HepG2 (cell line): ENCODE results near the gene ACSS1. TPM values are rescaled to one million over a fixed set of nuclear protein-coding genes. Genes with fewer than 3 reads are reported as not detected.

Experiments used
- ARHGAP35 ChIP-seq: sonication (generic); formaldehyde crosslinking; IDR thresholded peaks from 2 replicates; pipeline ENCODE4 v1.9.0; 2022; ENCODE audit warnings: mild to moderate bottlenecking, inconsistent platforms, moderate library complexity, missing genetic modification reagents, borderline replicate concordance
- ETS1 ChIP-seq: sonication (generic); formaldehyde crosslinking; IDR thresholded peaks from 2 replicates; pipeline ENCODE4 v1.4.0; 2020; ENCODE audit warnings: missing genetic modification reagents
- FOXK1 ChIP-seq: sonication (generic); formaldehyde crosslinking; IDR thresholded peaks from 2 replicates; pipeline ENCODE4 v1.4.0; 2020; ENCODE audit warnings: low read depth, missing genetic modification reagents, borderline replicate concordance
- NFIB ChIP-seq: sonication (generic); formaldehyde crosslinking; IDR thresholded peaks from 2 replicates; pipeline ENCODE4 v1.9.0; 2021; ENCODE audit warnings: missing genetic modification reagents, mild to moderate bottlenecking, borderline replicate concordance
- PAWR ChIP-seq: sonication (generic); formaldehyde crosslinking; IDR thresholded peaks from 2 replicates; pipeline ENCODE4 v1.4.0; 2020; ENCODE audit warnings: missing genetic modification reagents, mild to moderate bottlenecking, borderline replicate concordance
- RAD21 ChIP-seq: fragments of 450-650 bp; formaldehyde crosslinking; IDR thresholded peaks from 2 replicates; pipeline ENCODE4 v1.5.0; 2020; ENCODE audit warnings: mild to moderate bottlenecking
- TARDBP ChIP-seq: sonication (generic); formaldehyde crosslinking; IDR thresholded peaks from 2 replicates; pipeline ENCODE4 v1.8.0; 2022; ENCODE audit warnings: mild to moderate bottlenecking, missing genetic modification reagents
- ZC3H4 ChIP-seq: sonication (generic); formaldehyde crosslinking; IDR thresholded peaks from 2 replicates; pipeline ENCODE4 v1.4.0; 2020; ENCODE audit warnings: missing genetic modification reagents, borderline replicate concordance
- ZNF230 ChIP-seq: sonication (generic); formaldehyde crosslinking; IDR thresholded peaks from 2 replicates; pipeline ENCODE4 v1.4.0; 2020; ENCODE audit warnings: mild to moderate bottlenecking, missing genetic modification reagents
- ZNF652 ChIP-seq: IDR thresholded peaks from 2 replicates; pipeline ENCODE4 v1.6.1; 2016; ENCODE audit warnings: low read depth, borderline replicate concordance
- ZSCAN20 ChIP-seq: sonication (generic); formaldehyde crosslinking; IDR thresholded peaks from 2 replicates; pipeline ENCODE4 v1.4.0; 2020; ENCODE audit warnings: missing genetic modification reagents, mild to moderate bottlenecking, borderline replicate concordance
- polyA plus RNA-seq, 8 experiments: library from polyadenylated mRNA; depleted of rRNA in 3 of 8; stranded (reverse) in 7 of 8; unstranded in 1 of 8; fragments of >200 nt; fragmentation: Illumina TruSeq in 4 of 8; extraction: Trizol in 4 of 8; gene quantifications; 2 replicates each; pipeline versions ENCODE4 v1.2.1 to v1.2.3, GENCODE V29; 2011 to 2016; ENCODE audit warnings: low read depth in 4 of 8, missing spikeins in 1 of 8, mixed read lengths in 1 of 8; ENCODE audit not compliant: insufficient read depth in 1 of 8
- total RNA-seq, 5 experiments: library from RNA; depleted of rRNA; stranded (reverse); fragments of >200 nt; fragmentation: Illumina TruSeq; extraction: Trizol; gene quantifications; 2 replicates each; pipeline ENCODE4 v1.2.3, GENCODE V29; 2016; ENCODE audit warnings: low read depth in 1 of 5
- TF ChIP-seq, protein P1 (sequence below): sonication (generic); formaldehyde crosslinking; IDR thresholded peaks from 2 replicates; pipeline ENCODE4 v1.4.0; 2020; ENCODE audit warnings: missing genetic modification reagents
- TF ChIP-seq, protein P2 (sequence below): sonication (generic); formaldehyde crosslinking; IDR thresholded peaks from 2 replicates; pipeline ENCODE4 v1.9.0; 2021; ENCODE audit warnings: mild to moderate bottlenecking, missing genetic modification reagents

The ACSS1 gene
- total and polyA plus RNA-seq, 2 of the 13 experiments (the other 11 are each of a cell fraction or from before 2014, with no cell fraction given), result 15.2 to 41.6 TPM

- TF ChIP-seq, protein P1, sequence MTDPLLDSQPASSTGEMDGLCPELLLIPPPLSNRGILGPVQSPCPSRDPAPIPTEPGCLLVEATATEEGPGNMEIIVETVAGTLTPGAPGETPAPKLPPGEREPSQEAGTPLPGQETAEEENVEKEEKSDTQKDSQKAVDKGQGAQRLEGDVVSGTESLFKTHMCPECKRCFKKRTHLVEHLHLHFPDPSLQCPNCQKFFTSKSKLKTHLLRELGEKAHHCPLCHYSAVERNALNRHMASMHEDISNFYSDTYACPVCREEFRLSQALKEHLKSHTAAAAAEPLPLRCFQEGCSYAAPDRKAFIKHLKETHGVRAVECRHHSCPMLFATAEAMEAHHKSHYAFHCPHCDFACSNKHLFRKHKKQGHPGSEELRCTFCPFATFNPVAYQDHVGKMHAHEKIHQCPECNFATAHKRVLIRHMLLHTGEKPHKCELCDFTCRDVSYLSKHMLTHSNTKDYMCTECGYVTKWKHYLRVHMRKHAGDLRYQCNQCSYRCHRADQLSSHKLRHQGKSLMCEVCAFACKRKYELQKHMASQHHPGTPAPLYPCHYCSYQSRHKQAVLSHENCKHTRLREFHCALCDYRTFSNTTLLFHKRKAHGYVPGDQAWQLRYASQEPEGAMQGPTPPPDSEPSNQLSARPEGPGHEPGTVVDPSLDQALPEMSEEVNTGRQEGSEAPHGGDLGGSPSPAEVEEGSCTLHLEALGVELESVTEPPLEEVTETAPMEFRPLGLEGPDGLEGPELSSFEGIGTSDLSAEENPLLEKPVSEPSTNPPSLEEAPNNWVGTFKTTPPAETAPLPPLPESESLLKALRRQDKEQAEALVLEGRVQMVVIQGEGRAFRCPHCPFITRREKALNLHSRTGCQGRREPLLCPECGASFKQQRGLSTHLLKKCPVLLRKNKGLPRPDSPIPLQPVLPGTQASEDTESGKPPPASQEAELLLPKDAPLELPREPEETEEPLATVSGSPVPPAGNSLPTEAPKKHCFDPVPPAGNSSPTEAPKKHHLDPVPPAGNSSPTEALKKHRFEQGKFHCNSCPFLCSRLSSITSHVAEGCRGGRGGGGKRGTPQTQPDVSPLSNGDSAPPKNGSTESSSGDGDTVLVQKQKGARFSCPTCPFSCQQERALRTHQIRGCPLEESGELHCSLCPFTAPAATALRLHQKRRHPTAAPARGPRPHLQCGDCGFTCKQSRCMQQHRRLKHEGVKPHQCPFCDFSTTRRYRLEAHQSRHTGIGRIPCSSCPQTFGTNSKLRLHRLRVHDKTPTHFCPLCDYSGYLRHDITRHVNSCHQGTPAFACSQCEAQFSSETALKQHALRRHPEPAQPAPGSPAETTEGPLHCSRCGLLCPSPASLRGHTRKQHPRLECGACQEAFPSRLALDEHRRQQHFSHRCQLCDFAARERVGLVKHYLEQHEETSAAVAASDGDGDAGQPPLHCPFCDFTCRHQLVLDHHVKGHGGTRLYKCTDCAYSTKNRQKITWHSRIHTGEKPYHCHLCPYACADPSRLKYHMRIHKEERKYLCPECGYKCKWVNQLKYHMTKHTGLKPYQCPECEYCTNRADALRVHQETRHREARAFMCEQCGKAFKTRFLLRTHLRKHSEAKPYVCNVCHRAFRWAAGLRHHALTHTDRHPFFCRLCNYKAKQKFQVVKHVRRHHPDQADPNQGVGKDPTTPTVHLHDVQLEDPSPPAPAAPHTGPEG (CRISPR knock-in tag), result peak; percentile 98
- TF ChIP-seq, protein P2, sequence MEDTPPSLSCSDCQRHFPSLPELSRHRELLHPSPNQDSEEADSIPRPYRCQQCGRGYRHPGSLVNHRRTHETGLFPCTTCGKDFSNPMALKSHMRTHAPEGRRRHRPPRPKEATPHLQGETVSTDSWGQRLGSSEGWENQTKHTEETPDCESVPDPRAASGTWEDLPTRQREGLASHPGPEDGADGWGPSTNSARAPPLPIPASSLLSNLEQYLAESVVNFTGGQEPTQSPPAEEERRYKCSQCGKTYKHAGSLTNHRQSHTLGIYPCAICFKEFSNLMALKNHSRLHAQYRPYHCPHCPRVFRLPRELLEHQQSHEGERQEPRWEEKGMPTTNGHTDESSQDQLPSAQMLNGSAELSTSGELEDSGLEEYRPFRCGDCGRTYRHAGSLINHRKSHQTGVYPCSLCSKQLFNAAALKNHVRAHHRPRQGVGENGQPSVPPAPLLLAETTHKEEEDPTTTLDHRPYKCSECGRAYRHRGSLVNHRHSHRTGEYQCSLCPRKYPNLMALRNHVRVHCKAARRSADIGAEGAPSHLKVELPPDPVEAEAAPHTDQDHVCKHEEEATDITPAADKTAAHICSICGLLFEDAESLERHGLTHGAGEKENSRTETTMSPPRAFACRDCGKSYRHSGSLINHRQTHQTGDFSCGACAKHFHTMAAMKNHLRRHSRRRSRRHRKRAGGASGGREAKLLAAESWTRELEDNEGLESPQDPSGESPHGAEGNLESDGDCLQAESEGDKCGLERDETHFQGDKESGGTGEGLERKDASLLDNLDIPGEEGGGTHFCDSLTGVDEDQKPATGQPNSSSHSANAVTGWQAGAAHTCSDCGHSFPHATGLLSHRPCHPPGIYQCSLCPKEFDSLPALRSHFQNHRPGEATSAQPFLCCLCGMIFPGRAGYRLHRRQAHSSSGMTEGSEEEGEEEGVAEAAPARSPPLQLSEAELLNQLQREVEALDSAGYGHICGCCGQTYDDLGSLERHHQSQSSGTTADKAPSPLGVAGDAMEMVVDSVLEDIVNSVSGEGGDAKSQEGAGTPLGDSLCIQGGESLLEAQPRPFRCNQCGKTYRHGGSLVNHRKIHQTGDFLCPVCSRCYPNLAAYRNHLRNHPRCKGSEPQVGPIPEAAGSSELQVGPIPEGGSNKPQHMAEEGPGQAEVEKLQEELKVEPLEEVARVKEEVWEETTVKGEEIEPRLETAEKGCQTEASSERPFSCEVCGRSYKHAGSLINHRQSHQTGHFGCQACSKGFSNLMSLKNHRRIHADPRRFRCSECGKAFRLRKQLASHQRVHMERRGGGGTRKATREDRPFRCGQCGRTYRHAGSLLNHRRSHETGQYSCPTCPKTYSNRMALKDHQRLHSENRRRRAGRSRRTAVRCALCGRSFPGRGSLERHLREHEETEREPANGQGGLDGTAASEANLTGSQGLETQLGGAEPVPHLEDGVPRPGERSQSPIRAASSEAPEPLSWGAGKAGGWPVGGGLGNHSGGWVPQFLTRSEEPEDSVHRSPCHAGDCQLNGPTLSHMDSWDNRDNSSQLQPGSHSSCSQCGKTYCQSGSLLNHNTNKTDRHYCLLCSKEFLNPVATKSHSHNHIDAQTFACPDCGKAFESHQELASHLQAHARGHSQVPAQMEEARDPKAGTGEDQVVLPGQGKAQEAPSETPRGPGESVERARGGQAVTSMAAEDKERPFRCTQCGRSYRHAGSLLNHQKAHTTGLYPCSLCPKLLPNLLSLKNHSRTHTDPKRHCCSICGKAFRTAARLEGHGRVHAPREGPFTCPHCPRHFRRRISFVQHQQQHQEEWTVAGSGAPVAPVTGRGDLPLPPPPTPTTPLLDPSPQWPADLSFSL, result 0 out of 2 replicates have a peak, but pooled peaks have one; percentile 33
- TF ChIP-seq ZSCAN20, result peak; percentile 90; the same call in 1 of the 2 replicates
- peak; percentile 98 for TF ChIP-seq TARDBP (CRISPR knock-in tag)
- TF ChIP-seq RAD21, result peak; percentile 27; the same call in 1 of the 2 replicates
- peak; percentile 57; the same call in 1 of the 2 replicates for TF ChIP-seq ETS1 (CRISPR knock-in tag)
- no peak for TF ChIP-seq ZNF652
- TF ChIP-seq NFIB, result no peak
- TF ChIP-seq FOXK1 (CRISPR knock-in tag), result peak; percentile 93
- TF ChIP-seq ZC3H4 (CRISPR knock-in tag), result peak; percentile 70; the same call in 1 of the 2 replicates
- TF ChIP-seq PAWR (CRISPR knock-in tag), result 0 out of 2 replicates have a peak, but pooled peaks have one; percentile 18
- TF ChIP-seq ARHGAP35 (CRISPR knock-in tag), result peak; percentile 78
- peak; percentile 52 for TF ChIP-seq ZNF230
Measured at GRCh38 chr20:24992487-24993205, 65.3 kb downstream of the ACSS1 start, which contains the start of gene APMAP (continued).
